Kidney (tissue), 14 donors: Measurements from ENCODE around the gene ACVR1B. TPM values are rescaled to one million over a fixed set of nuclear protein-coding genes. Genes with fewer than 3 reads are reported as not detected.

Source experiments
- DNase-seq, 5 donors: peaks; one replicate each; pipeline ENCODE4 v3.0.0-alpha.2; 2013 to 2020
- FAIRE-seq: peaks from 2 replicates; lab custom pipeline; 2012; peaks lifted over from hg19 to GRCh38; lab: Jason Lieb, UNC
- H3K27ac ChIP-seq, 2 donors: one replicate each; pipeline ENCODE4 v1.7.0; 2013; ENCODE audit warnings: low read depth in 2 of 2, low read length in 2 of 2, inconsistent platforms in 1 of 2
- H3K27me3 ChIP-seq: one replicate; pipeline ENCODE4 v1.7.1; 2013; ENCODE audit warnings: low read length, inconsistent platforms; ENCODE audit not compliant: control insufficient read depth, insufficient read depth
- H3K36me3 ChIP-seq, 3 donors: one replicate each; pipeline versions ENCODE4 v1.7.0 to v1.7.1; 2013; ENCODE audit warnings: low read length in 3 of 3, control low read depth in 1 of 3, inconsistent platforms in 1 of 3; ENCODE audit not compliant: insufficient read depth in 3 of 3, control insufficient read depth in 2 of 3
- H3K4me1 ChIP-seq, 3 donors: one replicate each; pipeline versions ENCODE4 v1.7.0 to v1.7.1; 2013; ENCODE audit warnings: low read length in 3 of 3, inconsistent platforms in 1 of 3, low read depth in 1 of 3; ENCODE audit not compliant: control insufficient read depth in 2 of 3, insufficient read depth in 2 of 3
- H3K4me3 ChIP-seq, 3 donors: one replicate each; pipeline versions ENCODE4 v1.7.0 to v1.8.1; 2013; ENCODE audit warnings: low read length in 3 of 3, control low read depth in 1 of 3, inconsistent platforms in 1 of 3
- H3K9ac ChIP-seq, 3 donors: one replicate each; pipeline versions ENCODE4 v1.7.0 to v1.7.1; 2013; ENCODE audit warnings: low read length in 3 of 3, control low read depth in 1 of 3, inconsistent platforms in 1 of 3
- H3K9me3 ChIP-seq, 3 donors: one replicate each; pipeline versions ENCODE4 v1.7.0 to v1.7.1; 2013; ENCODE audit warnings: low read length in 3 of 3, control low read depth in 1 of 3, inconsistent platforms in 1 of 3; ENCODE audit not compliant: control insufficient read depth in 2 of 3, insufficient read depth in 1 of 3
- intact Hi-C: fragments of 100-400 bp; cut with DNase I; formaldehyde crosslinking; loops from one replicate; pipeline ENCODE4 v1.11.1; 2022
- polyA plus RNA-seq: library from polyadenylated mRNA; stranded (reverse); fragments of 350-450 nt; fragmentation: Illumina TruSeq; extraction: RNeasy Lipid Tissue Mini Kit (QIAGEN cat#74804); gene quantifications from one replicate; pipeline ENCODE4 v1.2.3, GENCODE V29; 2014; ENCODE audit warnings: low read depth, low replicate concordance; ENCODE audit not compliant: insufficient read depth
- total RNA-seq: library from RNA; stranded (reverse); fragmentation: NEBNext Ultra II Directional; extraction: Animal tissue kit (Norgen Biotek cat#: 25700); gene quantifications from one replicate; pipeline ENCODE4 v1.2.1, GENCODE V29; 2021
- TF ChIP-seq, protein P1 (sequence below): IDR thresholded peaks from 3 replicates; pipeline ENCODE4 v1.5.1; 2012; ENCODE audit warnings: mild to moderate bottlenecking, moderate library complexity, borderline replicate concordance; ENCODE audit not compliant: insufficient read depth; ENCODE audit errors: extremely low read depth
- donor health status: control.
- donor health status: control.
- donor health status: control.
- donor health status: control.
- donor health status: control.
- donor health status: DM: yes; HTN: yes; CAD: no.
- donor health status: Normal renal cell carcinoma (clear cell type).

ACVR1B gene
- total and polyA plus RNA-seq, 2 donors from 2014 or later: 30.6 to 95.5 TPM

DNA sequence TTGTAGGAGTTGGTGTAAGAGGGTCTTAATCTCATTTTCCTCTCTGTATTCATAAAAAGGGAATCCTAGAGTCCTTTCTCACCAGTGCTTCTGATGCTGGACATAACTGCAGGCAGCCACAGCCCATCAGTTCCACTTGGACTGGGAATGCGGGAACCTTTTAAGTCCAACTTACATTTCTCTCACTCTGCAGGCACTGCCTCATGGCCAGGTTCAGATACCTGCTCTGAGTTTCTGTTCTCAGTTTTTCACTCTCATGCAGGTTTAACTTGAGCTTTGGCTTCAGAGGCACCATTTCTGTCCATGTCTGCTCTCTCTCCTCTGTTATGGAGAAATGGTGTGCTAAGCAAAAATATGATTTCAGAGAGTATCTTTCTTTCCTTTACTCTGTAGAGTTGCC, 4.2 kb downstream of the ACVR1B start:
- intact Hi-C loops: no loop called here
- Histone ChIP-seq H3K27me3 (no peaks in the 10 kb centered on the region), H3K36me3 (peaks cover 0 to 6% (median 2%) of the 10 kb centered on the region in 3 donors), H3K9ac (peak overlapping the region in 1 of 3 donors; percentile 97), H3K4me3 (peak overlapping the region in 1 of 3 donors; percentile 91), H3K9me3 (no peaks in the 10 kb centered on the region), H3K4me1 (peaks cover 0 to 44% (median 31%) of the 10 kb centered on the region in 3 donors), H3K27ac (peak overlapping the region in 1 of 2 donors; percentile 94)
- DNase-seq: no peak
- TF ChIP-seq, protein P1, sequence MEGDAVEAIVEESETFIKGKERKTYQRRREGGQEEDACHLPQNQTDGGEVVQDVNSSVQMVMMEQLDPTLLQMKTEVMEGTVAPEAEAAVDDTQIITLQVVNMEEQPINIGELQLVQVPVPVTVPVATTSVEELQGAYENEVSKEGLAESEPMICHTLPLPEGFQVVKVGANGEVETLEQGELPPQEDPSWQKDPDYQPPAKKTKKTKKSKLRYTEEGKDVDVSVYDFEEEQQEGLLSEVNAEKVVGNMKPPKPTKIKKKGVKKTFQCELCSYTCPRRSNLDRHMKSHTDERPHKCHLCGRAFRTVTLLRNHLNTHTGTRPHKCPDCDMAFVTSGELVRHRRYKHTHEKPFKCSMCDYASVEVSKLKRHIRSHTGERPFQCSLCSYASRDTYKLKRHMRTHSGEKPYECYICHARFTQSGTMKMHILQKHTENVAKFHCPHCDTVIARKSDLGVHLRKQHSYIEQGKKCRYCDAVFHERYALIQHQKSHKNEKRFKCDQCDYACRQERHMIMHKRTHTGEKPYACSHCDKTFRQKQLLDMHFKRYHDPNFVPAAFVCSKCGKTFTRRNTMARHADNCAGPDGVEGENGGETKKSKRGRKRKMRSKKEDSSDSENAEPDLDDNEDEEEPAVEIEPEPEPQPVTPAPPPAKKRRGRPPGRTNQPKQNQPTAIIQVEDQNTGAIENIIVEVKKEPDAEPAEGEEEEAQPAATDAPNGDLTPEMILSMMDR: no peak
- no peak for FAIRE-seq

- no peak overlapping the region for H3K9ac ChIP-seq
- no peaks in the 10 kb centered on the region for H3K9me3 ChIP-seq
- TF ChIP-seq, protein P1: no peak
- intact Hi-C loops: no loop called here
- FAIRE-seq (no peak), DNase-seq (no peak)
- peaks cover 0 to 6% (median 2%) of the 10 kb centered on the region in 3 donors for H3K36me3 ChIP-seq
- H3K27ac ChIP-seq: peak overlapping the region; percentile 2 to 38
- peaks cover 0 to 59% (median 38%) of the 10 kb centered on the region in 3 donors for H3K4me1 ChIP-seq
- no peaks in the 10 kb centered on the region for H3K27me3 ChIP-seq
- H3K4me3 ChIP-seq: no peak overlapping the region
Measured at GRCh38 chr12:51958542-51958941, 7.0 kb downstream of the ACVR1B start.

GRCh38 chr12:51959211-51959610, 7.7 kb downstream of the ACVR1B start:
- Histone ChIP-seq H3K9me3 (no peaks in the 10 kb centered on the region), H3K4me1 (peaks cover 0 to 52% (median 38%) of the 10 kb centered on the region in 3 donors), H3K27ac (peak overlapping the region; percentile 5 to 38), H3K36me3 (peaks cover 0 to 6% (median 2%) of the 10 kb centered on the region in 3 donors), H3K4me3 (peak overlapping the region in 1 of 3 donors; percentile 15), H3K27me3 (no peaks in the 10 kb centered on the region), H3K9ac (peak overlapping the region in 1 of 3 donors; percentile 17)
- no peak for FAIRE-seq
- intact Hi-C loops: no loop called here
- no peak for DNase-seq
- TF ChIP-seq, protein P1: no peak

DNA sequence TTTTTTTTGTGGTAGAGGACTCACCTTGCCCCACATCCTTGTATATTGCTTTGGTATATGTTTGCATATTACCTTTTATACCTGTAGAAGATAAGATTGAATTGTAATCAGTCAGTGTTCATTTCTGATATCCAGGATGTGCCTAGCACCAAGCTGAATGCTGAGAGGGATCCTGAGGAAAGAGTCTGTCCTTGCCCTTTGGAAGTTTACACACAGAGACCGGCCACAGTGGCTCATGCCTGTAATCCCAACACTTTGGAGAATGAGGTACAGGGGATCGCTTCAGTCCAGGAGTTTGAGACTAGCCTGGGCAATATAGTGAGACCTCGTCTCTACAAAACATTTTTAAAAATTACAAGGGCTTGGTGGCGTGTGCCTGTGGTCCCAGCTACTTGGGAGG, 8.4 kb downstream of the ACVR1B start:
- intact Hi-C loops: no loop called here
- Histone ChIP-seq H3K4me1 (peaks cover 0 to 45% (median 38%) of the 10 kb centered on the region in 3 donors), H3K9ac (no peak overlapping the region), H3K4me3 (no peak overlapping the region), H3K27ac (no peak overlapping the region), H3K27me3 (no peaks in the 10 kb centered on the region), H3K9me3 (no peaks in the 10 kb centered on the region), H3K36me3 (peaks cover 0 to 6% (median 2%) of the 10 kb centered on the region in 3 donors)
- DNase-seq (no peak), FAIRE-seq (no peak)
- TF ChIP-seq, protein P1: no peak
